ACHN (cell line): Measurements from ENCODE around the gene ZKSCAN7.
A peak's percentile ranks its signal among the peaks of the same experiment; 100 is the strongest.
"Not testable (repeated sequence)": the region's sequence is repeated elsewhere in the genome, so short reads cannot be mapped to it uniquely, and the experiment has no call there.

Experiments
- DNase-seq: peaks from one replicate; pipeline ENCODE4 v3.0.0-alpha.2; 2015
- in situ Hi-C: cut with HindIII; loops from 2 replicates; pipeline ENCODE4 v1.10.0; 2017; ENCODE audit warnings: low sequenced_read_pairs, low pct_ligation_motif_present, low pct_unique_long_range_greater_than_20kb

Gene ZKSCAN7

DNA sequence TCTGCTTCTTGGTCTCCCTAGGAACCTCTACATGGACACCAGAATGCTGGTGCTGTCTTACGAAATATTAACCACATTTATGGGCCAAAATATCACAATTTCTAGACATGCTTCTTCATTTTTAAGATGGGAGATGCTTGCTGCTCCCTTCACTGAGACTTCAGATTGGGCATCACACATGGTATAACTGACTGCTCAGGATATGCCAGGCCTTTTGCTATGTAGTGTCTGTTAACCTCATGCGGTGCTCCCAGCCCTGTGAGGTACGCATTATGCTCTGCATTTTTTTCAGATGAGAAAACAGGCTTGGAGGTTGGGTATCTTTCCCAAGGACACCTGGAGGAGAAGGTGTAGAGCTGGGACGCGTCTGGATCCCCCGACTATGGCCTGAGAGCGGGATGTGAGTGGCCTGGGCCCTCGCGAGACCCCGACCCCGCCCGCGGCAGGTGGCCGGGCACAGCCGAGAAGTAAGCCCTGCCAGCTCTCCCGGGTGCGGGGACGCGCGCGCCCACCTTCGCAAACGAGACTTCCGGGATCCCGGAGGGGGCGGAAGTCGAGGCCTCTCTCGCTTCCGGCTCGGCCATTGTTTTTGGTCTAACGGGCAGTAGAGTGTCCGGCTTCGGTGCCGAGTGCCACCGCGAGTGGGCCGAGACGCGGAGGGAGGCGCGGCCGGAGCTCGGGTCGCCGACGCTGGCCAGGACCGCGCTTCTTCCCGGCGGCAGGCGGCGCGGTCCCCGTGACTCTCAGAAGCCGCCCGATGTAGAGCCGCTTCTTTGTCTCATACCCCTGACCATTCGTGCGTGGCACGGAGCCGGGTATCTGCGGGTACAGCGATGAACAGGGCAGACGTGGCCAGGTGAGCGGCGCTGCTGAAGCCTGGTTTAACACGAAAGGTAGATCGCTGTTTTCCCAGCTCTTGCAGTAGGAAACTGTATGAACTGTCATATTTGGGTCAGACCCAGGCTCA, at the start of gene ZKSCAN7:
Gene ZKSCAN7 (plus strand): TSS at position 568 of the 967 bp plus-strand sequence. CDS start 1,855 bp downstream, outside the sequence.
- DNase-seq = peak; percentile 5
- in situ Hi-C loops = no loop called here

DNA sequence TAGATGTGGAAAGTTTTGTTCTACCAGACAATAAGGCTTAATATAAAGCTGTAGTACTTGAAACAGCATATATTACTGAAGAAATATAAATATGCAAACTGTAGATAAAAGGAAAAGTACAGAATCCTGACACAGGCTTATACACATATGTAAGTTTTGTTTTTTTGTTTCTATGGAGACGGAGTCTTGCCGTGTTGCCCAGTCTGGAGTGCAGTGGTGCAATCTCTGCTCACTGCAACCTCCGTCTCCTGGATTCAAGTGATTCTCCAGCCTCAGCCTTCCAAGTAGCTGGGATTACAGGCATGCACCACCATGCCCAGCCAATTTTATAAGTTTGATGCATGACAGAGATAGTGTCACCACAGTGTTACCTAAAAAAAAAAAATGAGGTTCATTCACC, 48.4 kb upstream of the ZKSCAN7 start:
- in situ Hi-C loops = no loop called here
- DNase-seq = no peak

DNA sequence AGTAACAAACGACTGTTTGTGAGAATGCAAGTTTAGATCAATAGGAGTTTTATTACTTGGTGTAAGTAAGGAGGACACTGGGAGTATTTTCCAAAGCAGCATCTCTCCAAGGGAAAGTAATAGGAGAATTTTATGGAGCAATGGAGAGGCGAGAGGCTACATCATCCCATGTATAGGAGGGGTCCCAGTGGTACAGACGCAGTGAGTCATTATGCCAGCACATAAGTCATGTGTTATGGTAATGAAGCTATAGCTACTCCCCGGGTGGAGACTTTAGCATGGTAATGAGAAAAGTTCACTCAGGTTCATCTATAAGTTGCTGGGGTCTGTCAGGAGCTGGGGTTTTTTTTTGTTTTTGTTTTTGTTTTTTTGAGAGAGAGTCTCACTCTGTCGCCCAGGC, 48.0 kb upstream of the ZKSCAN7 start:
- in situ Hi-C loops = no loop called here
- DNase-seq = no peak

DNA sequence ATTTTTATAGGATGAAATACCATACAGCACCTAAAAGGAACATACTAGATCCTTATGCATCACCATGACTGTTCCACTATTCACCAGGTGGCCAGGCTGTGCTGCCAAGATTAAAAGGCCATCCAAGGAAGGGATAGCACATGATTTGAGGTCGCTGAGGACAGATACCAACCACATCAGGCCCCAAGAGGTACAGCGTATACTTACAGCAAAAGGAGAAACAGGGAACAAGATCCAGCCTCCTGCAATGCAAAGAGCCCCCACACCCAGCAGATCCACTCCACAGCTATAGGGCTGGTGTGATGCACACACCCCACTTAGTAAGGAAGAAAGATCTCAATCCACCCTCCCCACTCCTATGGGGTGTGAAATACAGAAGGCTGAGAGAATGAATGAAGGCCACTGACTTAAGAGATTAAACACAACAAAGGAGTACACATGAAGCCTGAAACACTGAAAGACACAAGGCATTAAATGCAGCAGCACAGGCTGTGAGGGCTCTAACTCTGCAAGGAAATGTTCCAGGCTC, 45.5 kb upstream of the ZKSCAN7 start:
- in situ Hi-C loops = no loop called here
- DNase-seq = no peak

DNA sequence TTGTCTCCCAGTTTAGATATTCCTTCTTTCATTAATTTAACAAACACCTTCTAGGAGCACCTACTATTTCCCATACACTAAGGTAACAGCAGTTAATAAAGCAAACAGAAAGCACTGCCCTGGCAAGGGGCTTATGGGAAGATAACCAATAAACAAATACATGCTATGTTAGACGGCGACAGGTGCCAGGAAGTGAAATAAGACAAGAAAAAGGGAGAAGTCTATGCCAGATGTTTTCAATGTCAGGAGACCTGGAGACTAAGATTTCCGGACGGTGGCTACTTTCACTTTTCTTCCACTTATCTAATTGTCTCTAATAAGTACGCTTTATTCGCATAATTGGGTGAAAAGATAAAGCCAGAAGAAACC, 45.0 kb upstream of the ZKSCAN7 start:
- DNase-seq = peak; percentile 5
- in situ Hi-C loops = no loop called here

DNA sequence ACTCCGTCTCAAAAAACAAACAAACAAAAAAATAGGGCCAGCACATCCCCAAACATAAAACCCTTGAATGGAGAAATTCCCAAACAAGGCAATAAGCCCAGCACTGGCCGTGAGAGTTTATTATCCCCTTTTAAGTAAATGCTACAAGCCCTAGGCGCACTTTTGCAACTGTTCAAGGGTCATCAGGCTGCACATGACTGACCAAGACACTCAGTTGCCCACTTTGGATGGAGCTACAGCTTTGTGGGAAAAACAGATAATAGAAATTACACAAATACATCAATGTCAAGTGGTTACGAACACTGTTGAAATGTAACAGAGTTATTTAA, 43.8 kb upstream of the ZKSCAN7 start:
- DNase-seq = no peak
- in situ Hi-C loops = no loop called here

DNA sequence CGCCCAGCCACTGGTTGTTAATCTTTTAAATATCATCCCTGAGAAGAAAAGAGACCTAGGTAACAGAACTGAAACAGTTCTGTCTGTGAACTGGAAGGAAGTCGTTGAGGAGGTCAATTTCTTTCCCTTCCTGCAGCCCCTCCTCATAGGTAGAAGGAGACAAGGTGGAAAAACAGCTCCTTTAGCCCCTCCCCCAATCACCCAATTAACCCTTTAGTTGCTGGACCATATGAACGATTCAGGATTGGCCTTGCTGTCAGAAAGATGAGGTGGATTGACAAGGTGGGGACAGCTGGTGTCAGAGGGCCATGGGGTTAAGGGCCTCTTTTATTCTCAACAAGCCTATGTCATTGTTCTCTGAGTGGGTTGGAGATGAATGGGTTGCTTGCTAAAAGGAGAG, 41.5 kb upstream of the ZKSCAN7 start:
- in situ Hi-C loops = no loop called here
- DNase-seq = no peak

DNA sequence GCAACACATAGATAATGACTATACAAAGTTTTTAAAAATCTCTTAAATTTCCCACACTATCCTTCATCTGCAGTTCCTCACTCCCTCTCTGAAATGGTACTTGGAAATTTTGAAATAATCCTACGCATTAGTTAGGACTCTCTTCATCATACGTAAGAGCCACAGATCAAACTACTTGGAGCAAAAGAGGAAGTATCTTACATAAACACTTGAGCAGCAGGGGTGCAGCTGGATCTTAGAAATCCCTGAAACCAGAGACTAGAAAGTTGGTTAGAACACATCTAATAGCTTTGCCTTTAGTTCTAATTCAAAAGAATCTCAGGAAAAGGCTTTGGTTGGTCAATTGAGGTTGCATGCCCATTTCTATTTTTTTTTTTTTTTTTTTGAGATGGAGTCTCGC, 38.8 kb upstream of the ZKSCAN7 start:
- in situ Hi-C loops = no loop called here
- DNase-seq = no peak

DNA sequence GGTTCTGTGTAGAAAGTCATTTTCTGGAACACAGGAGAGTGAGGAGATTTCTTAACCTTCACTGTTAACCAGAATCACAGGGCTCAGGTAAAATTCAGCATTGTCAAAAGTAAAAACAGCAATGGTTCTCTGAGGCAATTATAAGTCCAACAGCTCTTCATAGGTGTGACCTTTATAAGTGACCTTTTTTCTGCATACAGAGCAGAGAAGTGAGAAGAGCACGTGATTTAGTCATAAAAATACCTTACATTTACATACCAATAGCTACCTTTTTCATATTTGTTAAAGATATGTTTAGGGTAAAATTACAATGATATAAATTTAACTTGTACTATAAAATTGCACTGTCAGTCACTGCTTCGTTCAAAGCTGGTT, 36.2 kb upstream of the ZKSCAN7 start:
- in situ Hi-C loops = no loop called here
- DNase-seq = no peak

DNA sequence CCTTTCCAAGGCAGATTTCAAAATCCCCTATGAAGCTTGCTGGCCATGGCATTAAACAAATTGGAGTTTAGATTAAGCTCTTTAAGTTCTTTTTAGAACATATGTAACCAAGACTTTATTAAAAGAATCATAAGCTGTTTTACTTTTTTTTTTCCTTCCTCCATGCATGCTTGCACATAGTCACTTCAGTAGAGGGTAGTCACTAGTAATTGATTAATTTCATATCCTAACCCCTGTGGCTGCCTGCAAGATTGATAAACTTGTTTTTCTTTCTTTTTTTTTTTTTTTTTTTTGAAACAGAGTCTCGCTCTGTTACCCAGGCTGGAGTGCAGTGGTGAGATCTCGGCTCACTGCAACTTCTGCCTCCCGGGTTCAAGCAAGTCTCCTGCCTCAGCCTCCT, 33.3 kb upstream of the ZKSCAN7 start:
- DNase-seq = no peak
- in situ Hi-C loops = no loop called here

DNA sequence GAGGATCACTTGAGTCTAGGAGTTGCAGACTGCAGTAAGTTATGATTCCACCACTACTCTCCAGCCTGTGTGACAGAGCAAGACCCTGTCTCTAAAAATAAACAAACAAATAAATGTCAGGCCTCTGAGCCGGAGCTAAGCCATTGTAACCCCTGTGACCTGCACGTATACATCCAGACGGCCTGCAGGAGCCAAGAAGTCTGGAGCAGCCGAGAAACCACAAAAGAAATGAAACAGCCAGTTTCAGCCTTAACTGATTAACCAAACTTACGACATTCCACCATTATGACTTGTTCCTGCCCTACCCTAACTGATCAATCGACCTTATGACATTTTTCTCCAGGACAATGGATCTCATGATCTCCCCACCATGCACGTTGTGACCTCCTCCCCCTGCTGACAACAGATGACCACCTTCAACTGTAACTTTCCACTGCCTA, 32.5 kb upstream of the ZKSCAN7 start:
- in situ Hi-C loops = no loop called here
- no peak for DNase-seq

DNA sequence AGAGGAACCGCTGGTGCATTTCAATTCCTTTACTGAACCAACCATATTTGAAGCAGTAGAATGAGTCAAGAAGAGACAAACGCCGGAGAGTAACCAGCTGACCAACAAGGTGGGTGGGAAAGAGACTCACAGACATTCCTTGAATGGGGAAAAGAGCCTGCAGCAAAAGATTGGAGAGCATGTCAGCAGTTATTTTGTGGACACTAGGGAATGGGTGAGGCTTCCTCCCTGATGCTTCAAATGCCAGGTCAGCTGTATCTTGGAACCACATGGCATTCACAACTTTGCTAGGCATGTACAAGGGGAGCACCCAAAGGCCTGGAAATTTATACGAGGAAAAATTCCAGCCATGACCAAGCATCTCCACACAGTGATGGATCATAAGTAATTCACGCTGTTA, 29.9 kb upstream of the ZKSCAN7 start:
- DNase-seq = no peak

DNA sequence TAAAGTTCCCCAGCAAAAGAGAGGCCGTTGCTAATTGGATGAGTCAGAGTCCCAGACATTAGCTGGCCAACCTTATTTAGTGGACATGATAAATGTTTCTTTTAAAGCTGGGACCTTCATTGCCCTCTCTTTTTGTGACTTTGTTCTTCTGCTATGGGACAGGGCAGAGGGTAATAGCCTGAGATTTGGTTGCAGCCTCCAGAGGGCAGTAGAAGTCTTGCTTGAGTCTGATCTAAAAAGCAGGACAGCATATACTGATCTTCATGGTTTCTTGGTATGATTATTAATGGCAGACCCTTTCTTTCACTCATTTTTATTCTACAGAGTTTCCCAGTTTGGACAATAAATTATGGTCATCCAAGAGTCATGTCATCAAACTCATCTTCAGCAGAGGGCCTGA, 25.1 kb upstream of the ZKSCAN7 start:
- DNase-seq = no peak
- in situ Hi-C loops = no loop called here

More for the DNA sequence above, 29.9 kb upstream of the ZKSCAN7 start:
- in situ Hi-C loops = no loop called here

DNA sequence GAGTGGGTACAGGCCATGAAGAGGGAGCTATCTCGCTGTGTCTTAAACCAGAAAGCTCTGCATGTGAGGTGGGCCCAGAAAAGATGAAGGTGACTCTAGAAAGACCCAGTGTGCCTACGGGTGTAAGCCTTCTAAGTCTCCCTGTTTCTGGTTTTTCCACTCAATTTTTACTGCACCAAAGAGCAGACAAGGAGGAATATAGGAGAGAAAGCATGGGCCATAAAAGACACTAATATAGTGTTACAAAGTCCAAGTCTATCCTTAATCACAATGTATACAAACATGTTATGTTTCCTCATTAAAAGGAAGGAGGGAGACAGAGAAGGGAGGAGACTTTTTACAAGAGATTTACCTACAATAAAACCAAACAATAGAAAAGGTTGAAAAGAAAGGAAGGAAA, 24.1 kb upstream of the ZKSCAN7 start:
- no peak for DNase-seq
- in situ Hi-C loops = no loop called here

DNA sequence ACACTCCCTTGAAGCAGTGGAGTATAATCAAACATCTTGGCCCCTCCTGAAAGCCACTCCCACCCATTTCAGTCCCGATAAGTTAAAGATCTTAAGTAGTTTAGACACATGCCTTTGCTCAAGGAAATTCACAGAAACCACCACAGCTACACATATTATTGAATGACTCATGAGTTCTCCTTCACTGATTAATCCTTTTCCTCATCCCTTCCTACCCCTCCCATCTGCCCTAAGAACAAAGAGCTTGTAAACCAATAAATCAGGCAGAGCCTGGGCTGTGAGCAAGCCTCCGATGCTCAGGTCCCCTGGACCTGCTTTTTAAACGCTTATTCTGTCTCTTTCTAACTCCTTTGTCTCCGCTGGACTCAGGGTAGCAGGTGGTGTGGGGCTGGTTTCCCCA, 20.3 kb upstream of the ZKSCAN7 start:
- DNase-seq, in situ Hi-C loops: not testable (repeated sequence)

DNA sequence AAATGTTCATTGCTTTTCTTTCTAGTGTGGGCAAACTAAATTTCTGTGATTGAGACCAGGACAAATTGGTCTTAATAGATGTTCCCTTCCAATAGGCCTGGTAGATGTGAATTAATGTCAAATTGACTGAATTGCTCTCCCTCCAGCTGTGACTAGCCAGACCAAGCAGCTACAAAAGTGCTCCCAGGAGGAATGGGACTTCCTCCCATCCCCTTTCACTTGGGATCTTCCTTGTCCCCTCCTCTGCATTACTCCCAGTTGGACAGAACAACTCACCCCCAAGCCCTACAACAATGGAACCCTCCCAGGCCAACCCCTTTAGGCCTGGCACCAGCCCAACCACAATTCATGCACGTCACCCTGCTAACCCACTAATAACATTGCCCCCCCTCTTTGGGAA, 19.6 kb upstream of the ZKSCAN7 start:
- no peak for DNase-seq
- in situ Hi-C loops = no loop called here

DNA sequence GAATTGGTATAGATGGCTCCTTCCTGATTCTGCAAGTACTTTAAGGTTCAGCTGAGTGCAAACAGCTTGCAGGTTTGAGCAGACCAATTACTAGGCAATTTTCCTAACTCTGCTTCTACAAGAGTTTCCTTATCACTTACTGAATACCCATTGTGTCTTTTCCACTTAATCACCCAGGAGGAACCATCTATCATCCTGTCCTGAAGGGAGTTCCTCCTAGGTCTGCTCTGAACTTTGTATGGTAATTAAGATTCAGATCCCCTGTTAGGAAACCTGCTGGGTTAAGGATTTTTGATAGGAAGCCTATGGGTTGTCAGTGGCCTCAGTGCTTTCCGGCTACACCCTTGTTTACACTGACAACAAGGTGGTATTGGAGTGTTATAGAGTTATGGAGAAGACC, 10.2 kb upstream of the ZKSCAN7 start:
- not testable (repeated sequence) for DNase-seq

DNA sequence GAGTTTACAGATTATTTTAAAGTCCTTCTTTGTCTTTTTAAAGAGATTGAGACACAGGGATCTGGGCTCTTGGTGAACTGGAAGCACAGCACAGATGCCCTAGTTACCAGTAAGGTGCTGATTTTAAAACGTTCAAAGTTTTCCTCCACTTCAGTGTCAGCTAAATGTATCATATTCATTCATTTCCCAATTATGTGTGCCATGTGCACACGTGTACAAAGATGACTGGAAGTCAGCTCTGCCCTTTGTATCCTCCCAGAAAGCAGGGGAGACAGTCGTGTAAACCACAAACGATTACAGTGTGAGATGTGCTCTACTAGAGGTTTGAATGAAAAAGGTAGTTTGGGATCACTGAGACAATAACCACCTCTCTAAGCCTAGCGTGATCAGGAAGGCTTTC, 730 bp downstream of the ZKSCAN7 start:
- DNase-seq = no peak
- in situ Hi-C loops = no loop called here

More for the DNA sequence above, 10.2 kb upstream of the ZKSCAN7 start:
- in situ Hi-C loops = not testable (repeated sequence)

DNA sequence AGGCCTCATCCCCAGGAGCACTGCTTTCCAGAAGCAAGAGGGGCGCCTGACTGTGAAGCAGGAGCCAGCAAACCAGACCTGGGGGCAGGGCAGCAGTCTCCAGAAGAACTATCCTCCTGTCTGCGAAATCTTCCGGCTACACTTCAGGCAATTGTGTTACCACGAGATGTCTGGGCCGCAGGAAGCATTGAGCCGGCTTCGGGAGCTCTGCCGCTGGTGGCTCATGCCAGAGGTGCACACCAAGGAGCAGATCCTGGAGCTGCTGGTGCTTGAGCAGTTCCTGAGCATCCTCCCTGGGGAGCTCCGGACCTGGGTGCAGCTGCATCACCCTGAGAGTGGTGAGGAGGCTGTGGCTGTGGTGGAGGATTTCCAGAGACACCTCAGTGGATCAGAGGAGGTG, 2.1 kb downstream of the ZKSCAN7 start:
- no peak for DNase-seq
- in situ Hi-C loops = no loop called here

DNA sequence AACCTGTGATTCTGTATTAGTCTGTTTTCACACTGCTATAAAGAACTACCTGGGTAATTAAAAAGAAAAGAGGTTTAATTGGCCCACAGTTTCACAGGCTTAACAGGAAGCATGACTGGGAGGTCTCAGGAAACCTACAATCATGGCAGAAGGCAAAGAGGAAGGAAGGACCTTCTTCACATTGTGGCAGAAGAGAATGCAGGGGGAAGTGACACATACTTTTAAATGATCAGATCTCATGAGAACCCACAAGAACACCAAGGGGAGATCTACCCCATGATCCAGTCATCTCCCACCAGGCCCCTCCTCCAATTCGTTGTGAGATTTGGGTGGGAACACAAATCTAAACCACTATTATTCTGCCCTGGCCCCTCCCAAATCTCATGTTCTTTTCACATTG, 6.1 kb downstream of the ZKSCAN7 start:
- DNase-seq = no peak
- in situ Hi-C loops = no loop called here
